HG02623 (cell line): ENCODE data around the gene CARD14.
"Not testable (repeated sequence)": the region's sequence is repeated elsewhere in the genome, so short reads cannot be mapped to it uniquely, and the experiment has no call there.

Experiments
- ATAC-seq: cut with Tn5 transposase; IDR thresholded peaks from one replicate; pipeline ENCODE4 v1.9.1; 2021; ENCODE audit warnings: moderate library complexity; ENCODE audit not compliant: unreplicated experiment

CARD14 gene

DNA sequence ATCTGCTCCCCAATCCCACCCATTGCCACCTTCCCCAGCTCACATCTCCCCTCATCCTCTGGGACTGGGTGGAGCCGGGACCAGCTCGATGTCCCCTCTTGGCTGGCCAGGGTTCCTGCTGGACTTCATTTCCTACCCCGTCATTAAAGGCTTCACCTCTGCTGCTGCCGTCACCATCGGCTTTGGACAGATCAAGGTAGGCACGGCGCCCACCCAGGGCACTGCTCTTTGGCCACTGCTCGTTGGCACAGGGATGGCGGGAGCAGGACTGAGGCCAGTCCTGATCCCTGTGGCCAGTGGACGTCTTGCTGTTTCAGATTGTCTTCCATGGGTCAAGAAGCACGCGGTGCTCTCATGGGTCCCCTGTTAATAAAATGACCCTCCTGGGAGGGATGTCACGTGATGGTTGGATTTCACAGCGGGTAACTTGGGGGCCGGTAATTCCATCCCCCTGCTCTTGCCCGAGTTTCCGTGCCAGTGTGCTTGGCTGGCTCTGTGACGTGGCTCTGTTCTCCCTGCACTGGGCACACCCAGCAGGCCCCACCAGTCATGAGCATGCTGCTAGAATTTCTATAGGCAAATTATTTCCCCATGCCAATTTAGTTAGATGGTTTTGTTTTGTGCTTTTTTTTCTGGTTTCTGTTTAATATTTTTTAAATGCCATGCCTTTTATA lies 53.4 kb downstream of the CARD14 start:
- ATAC-seq = no peak

DNA sequence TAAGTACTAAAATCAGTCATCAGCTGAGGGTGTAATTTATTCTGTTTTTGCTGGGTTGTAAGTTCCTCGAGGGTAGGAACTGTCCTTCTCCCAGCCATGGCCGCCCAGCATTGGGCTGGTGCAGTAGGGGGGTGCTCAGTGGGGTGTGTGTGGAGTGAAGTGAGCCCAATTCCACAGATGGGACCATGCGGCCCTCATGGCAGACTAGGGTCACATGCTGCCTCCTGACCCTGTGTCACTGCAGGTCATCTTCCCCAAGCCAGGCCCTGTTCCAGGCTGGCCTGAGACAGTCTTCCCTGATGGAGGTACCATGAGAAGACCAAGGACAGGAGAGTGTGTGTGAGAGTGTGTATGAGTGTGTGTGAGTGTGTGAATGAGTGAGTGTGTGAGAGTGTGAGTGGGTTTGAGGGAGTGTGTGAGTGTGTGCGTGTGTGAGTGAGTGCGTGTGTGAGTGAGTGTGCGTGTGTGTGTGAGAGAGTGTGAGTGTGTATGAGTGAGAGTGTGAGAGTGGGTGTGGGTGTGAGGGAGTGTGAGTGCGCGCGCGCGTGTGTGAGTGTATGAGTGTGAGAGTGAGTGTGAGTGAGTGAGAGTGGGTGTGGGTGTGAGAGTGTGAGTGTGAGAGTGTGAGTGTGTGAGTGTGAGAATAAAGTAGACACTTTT lies 54.1 kb downstream of the CARD14 start:
- ATAC-seq = no peak

DNA sequence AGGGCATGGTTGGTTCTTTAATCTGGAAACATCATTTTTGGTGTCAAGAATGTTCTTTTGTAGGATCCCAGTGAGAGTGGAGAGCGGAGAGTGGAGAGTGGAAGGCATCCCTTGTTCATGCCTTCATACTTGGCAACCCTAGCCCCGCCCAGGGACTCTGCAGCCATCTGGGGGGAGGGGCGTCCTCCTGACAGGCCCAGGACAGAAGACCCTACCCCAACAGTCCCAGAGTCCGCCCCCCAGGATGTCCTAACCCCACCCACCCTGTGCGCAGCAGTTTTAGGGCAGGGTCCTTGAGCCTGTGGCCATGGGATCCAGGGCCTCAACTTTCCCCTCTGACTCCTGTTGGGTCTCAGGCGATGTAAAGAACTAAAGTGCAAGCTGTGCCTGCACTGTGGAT lies 54.9 kb downstream of the CARD14 start:
- no peak for ATAC-seq

DNA sequence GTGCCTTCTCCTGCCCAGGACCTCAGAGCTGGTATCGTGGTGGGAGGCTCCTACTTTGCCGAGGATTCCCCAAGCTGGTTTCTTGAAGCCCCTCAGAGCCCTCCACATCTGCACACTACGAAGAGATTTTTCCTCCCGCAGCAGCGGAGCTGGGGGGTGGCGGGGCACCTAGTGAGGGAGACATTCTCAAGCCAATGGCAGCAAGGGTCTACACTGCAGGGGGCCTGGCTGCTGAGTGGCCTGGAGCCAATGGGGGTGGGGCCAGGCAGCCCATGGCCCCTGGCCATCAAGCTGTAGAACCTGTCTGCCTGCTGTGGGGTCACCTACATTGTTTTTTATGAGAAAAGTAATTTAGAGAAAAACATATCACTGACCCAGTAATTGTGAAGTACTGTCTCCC lies 55.4 kb downstream of the CARD14 start:
- no peak for ATAC-seq

DNA sequence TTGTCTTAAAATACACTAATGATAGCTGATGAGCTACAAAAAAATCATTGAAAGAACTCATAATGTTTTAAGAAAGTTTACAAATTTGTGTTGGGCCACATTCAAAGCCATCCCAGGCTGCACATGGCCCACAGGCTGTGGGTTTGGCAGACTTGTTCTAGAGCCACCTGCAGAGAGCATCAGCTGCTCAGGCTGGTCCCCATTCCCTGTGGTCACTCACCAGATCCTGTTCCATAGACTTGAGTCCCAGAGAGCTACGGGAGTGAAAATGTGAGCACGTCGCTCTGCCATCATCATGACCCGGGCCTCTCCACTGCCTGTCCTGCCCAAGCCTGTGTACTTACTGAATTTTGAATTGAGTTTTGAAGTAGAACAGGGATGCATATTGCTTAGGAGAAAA lies 57.3 kb downstream of the CARD14 start:
- no peak for ATAC-seq

DNA sequence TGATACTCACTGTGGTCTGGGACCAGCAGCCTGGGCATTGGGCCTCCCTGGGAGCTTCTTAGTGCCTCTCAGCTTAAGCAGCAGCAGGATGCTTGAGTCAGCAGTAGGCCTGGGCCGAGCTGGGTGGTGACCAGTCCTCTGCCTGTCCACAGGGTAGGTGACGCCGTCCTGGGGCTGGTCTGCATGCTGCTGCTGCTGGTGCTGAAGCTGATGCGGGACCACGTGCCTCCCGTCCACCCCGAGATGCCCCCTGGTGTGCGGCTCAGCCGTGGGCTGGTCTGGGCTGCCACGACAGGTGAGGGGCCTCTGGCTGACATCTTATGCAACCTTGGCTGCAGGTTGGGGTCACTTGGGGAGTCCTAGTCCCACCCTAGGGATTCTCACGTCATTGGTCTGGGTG lies 57.8 kb downstream of the CARD14 start:
- no peak for ATAC-seq

DNA sequence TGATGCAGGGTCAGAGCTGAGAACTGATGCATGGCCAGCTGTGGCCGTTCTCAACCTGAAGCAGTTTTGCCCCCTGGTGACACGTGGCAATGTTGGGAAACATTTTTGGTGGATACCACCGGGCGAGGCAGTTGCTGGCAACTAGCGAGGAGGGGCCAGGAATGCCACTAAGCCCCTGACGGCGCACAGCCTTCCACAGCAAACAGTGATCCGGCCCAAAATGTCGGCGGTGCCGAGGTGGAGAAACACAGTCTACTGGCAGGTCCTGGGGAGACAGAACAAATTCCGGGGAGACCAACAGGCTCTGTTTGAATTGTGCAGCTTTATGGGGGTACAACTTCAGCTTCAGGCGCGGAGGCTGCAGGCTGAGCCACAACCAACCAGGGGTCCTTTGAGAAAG lies 58.6 kb downstream of the CARD14 start:
- ATAC-seq = no peak

DNA sequence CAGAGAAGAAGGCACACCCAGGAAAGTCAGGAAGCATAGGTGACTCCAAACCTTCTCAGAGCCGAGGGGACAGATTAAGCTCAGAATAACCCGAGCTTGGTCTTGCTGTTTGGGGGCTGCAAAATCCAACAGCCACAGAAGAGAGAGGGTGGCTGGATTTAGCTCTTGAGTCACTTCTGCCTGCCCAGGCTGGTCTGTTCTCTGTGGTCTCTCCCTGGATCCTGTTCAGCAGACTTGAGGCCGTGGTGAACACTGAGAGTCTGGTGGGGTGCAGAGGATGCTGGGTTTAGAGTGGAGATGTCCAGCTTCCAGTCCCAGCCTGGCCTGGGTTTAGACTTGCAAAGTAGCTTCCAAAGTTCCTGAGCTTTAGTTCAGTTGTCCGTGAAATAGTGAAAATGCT lies 59.2 kb downstream of the CARD14 start:
- ATAC-seq = no peak

DNA sequence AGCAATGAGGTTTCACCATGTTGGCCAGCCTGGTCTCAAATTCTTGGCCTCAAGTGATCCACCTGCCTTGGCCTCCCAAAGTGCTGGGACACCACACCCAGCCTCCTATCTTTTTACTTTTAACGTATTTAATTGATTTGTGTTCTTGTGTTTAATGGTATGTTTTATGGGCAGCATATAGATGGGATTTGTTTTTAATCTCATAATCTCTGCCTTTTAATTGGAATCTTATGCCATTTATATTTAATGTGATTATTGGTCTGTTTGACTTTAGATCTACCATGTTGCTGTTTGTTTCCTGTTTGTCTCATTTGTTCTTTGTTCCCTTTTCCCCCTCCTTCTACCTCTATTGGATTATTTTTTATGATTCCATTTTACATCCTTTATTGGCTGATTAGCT lies 62.6 kb downstream of the CARD14 start:
- ATAC-seq = no peak

DNA sequence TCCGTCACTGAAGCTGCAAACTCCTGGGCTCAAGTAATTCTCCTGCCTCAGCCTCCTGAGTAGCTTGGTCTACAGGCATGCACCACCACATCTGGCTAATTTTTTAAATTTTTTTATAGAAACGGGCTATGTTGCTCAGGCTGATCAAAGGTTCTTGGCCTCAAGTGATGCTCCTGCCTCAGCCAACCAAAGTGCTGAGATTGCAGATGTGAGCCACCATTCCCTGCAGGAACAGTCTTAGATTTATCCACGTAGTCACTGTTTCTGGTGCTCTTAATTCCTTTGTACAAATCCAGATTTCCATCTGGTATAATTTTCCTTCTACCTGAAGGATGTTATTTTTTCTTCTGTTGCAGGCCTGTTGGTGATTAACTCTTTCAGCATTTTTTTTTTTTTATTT lies 63.4 kb downstream of the CARD14 start:
- no peak for ATAC-seq

DNA sequence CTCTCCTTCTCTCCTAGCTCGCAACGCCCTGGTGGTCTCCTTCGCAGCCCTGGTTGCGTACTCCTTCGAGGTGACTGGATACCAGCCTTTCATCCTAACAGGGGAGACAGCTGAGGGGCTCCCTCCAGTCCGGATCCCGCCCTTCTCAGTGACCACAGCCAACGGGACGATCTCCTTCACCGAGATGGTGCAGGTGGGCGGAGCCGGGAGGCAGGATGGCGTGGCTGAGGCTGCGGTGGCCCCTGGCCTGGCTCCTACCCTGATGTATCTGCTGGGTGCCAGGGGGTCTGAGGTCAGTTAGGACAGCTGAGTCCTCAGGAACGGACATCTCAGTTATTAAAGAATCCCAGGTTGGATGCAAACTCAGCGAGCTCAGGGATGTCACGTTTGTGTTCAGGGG lies 67.1 kb downstream of the CARD14 start:
- no peak for ATAC-seq

DNA sequence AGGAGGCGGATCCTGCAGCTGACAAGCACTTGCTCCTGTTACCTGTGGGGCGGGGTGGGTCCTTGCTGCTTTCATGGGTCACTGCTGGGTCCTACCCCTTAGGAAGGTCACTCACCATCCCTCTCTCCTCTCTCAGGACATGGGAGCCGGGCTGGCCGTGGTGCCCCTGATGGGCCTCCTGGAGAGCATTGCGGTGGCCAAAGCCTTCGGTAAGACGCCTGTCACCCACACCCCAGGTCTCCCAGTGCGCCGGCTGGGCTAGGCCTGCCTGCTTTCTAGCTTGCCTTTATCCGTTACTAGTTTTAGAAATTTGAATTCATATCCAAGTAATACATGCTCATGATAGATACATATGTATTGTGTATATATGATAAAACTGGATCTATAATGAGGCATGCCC lies 67.6 kb downstream of the CARD14 start:
- no peak for ATAC-seq

DNA sequence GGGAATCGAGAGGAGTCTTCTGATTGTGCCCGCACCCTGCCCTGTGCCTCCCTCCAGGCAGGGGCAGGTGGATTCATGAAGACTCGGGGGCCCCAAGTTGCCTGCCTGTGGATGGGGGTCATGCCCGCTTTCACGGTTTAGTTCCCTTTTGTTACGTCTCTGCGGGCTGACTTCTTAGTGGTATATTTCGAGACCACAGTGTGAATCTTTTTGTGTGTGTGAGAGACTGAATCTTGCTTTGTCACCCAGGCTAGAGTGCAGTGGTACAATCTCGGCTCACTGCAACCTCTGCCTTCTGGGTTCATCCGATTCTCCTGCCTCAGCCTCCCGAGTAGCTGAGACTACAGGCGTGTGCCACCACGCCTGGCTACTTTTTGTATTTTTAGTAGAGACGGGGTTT lies 72.7 kb downstream of the CARD14 start:
- no peak for ATAC-seq

DNA sequence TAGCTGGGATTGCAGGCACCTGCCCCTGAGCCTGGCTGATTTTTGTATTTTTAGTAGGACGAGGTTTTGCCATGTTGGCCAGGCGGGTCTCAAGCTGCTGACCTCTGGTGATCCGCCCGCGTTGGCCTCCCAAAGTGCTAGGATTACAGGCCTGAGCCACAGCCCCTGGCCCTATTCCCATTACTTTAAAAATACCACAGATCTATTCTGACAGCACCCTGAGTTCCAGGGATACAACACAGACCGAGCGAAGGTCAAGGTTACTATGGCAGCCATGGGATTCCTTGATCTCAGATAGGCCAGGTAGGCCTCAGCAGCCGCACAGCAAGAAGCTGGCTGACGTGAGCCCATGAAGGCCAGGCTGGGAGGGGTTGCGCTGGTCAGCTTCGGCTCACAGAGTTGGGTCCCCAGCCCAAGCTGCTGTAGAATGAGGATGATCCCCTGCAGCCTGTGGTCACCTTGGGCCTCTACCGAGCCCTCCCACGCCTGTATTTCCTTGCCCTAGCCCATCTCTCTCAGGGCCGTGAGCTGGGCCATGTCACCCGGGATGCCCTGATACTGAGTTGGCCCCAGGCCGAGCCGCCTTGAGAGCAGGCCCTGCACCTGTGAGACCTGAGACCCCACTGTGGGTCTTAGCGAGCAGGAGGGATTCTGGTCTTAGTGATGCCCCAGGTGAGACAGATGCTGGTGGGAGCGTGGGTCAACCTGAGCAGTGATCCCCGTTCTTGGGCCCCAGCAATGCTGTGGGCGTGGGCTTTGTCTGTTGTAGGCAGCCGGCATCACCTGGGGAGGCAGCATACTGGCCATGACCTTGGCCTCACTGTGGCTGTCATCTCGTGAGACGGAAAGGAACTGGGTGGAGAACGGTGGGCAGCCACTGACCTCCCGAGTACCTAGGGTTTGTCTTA lies 74.0 kb downstream of the CARD14 start:
- ATAC-seq = no peak

DNA sequence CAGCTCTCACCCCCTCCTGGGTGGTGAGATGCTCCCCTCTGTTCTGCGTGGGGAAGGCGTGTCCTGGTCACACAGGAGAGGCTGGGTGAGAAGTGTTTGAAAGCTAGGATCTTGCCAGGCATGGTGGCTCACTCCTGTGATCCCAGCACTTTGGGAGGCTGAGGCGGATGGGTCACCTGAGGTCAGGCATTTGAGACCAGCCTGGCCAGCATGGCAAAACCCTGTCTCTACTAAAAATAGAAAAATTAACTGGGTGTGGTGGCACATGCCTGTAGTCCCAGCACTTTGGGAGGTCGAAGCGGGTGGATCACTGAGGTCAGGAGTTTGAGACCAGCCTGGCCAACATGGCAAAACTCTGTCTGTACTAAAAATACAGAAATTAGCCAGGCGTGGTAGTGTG lies 74.6 kb downstream of the CARD14 start:
- ATAC-seq = not testable (repeated sequence)

DNA sequence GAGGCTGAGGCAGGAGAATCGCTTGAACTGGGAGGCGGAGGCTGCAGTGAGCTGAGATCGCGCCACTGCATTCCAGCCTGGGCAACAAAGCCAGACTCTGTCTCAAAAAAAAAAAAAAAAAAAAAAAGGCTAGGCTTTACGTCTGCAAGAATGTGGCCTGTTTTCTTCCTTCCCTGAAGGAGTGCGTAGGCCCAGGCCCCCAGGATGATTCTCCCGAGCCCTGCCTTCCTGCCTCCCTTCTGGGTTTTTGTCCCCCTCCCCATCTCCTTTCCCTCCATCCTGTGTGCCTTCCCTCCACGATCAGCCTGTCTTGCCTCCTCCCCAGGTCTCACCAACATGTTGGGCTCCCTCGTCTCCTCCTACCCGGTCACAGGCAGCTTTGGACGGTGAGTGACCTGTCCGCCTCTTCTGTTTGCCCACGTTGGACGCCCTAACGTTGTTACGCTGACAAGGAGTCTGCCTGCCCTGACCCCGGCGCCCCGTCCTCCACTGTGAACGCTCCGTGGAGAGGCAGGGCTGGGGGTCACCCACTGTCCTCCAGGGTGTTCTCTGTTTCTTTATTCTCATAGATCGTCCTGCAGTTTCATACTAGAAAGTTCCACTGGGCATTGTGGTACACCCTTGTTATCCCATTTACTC lies 75.2 kb downstream of the CARD14 start:
- no peak for ATAC-seq

DNA sequence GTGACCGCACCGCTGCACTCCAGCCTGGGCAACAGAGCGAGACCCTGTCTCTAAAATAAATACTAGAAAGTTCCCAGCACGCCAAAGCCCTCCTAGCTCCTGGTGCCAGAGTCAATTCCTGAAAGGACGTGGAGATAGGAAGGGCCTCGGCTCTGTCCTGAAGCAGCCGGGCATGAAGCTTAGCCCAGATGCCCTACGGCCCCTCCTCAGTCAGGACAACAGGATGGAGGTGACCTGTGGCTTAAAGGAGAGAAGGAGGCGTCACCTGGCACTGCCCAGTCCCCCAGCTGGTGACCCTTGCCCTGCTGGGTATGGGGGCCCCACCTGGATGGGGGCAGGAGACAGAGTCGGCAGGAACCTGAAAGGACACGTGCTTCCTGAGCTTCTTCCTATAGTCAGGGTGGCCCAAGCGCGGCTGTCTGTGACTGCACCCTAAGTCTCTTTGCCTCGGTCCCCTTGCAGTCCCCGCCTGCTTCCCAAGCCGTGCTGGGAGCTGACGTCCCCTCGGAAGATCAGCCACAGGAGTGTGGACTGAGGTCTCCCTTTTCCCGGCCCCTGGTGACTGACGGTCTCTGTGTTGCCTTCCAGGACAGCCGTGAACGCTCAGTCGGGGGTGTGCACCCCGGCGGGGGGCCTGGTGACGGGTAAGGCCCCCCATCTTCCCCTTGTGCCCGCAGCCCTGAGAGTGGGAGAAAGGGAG lies 75.9 kb downstream of the CARD14 start:
- no peak for ATAC-seq

DNA sequence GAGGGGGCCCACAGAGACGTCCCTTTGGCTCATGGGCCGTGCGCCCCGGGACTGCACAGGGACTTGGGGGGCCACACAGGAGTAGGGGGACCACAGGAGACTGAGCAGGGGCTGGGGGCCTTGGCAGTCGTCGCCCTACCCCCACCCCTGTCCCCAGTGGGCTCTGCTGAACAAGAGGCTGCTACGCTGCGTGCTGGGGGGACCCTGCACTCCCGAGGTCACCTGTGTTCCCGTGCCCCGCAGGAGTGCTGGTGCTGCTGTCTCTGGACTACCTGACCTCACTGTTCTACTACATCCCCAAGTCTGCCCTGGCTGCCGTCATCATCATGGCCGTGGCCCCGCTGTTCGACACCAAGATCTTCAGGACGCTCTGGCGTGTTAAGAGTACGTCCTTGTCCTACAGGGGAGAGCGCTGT lies 76.4 kb downstream of the CARD14 start:
- no peak for ATAC-seq

DNA sequence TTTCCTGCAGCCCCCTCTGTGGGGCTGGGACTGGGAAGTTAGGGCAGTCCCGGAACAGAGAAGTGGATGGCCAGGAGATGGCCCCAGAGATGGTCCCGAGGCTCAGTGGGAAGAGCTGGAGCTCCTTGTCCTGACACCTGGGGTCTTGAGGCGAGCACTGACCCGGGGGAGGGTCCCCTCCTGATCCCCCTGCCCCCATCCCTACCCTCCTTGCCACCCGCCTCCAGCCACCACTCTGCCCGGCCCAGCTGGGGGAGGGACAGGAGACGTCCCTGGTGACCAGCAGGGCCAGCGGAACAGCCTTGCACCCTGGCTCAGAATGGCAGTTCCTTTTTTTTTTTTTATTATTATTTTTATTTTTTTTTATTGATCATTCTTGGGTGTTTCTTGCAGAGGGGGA lies 76.9 kb downstream of the CARD14 start:
- no peak for ATAC-seq

DNA sequence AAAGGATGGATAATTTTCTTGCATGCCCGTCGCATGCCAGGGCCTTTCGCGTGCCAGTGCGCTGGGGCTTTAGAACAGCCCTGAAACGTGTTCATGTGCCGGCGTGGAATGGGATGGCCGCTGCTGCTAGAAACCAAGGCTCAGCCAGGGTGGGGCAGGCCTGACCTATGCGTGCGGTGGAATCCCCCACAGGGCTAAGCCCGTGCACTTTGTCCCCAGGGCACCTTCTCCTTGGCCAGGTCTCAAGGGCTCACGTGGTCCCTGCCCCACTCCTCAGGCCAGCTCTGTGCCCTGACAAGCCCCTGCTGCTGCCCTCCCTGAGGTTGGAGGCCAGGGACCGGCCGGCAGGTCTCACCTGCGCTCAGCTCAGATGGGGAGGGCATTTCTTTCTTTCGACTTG lies 77.7 kb downstream of the CARD14 start:
- no peak for ATAC-seq
